Psoas muscle (tissue), 8 donors: ENCODE measurements around the gene GKN2. TPM values are rescaled to one million over a fixed set of nuclear protein-coding genes. Genes with fewer than 3 reads are reported as not detected.

ENCODE experiments used
- ATAC-seq, 4 donors: fragments of 200-7000 bp; cut with Tn5 transposase; one replicate each; pipeline ENCODE4 v1.9.1; 2020; ENCODE audit warnings: moderate library complexity in 3 of 4, mild to moderate bottlenecking in 2 of 4
- DNase-seq, 2 donors: peaks; one replicate each; pipeline ENCODE4 v3.0.0-alpha.2; 2020
- H3K27ac ChIP-seq: fragments of 200-600 bp; one replicate; pipeline ENCODE4 v1.8.0; 2022
- H3K27me3 ChIP-seq, 3 donors: fragments of 200-600 bp in 1 of 3; one replicate each; pipeline versions ENCODE4 v1.6.1 to v1.8.0; 2013 to 2022; ENCODE audit warnings: low read length in 2 of 3, mild to moderate bottlenecking in 2 of 3, moderate library complexity in 1 of 3; ENCODE audit not compliant: insufficient read depth in 3 of 3
- H3K36me3 ChIP-seq, 2 donors: fragments of 200-600 bp in 1 of 2; one replicate each; pipeline versions ENCODE4 v1.6.1 to v1.8.0; 2013 to 2022; ENCODE audit warnings: low read depth in 1 of 2, mild to moderate bottlenecking in 1 of 2, moderate library complexity in 1 of 2; ENCODE audit not compliant: insufficient read depth in 1 of 2
- H3K4me1 ChIP-seq: fragments of 200-600 bp; one replicate; pipeline ENCODE4 v1.8.0; 2022
- H3K4me3 ChIP-seq: fragments of 200-600 bp; one replicate; pipeline ENCODE4 v1.8.0; 2022; ENCODE audit warnings: mild to moderate bottlenecking
- H3K9me3 ChIP-seq: fragments of 200-600 bp; one replicate; pipeline ENCODE4 v1.8.0; 2022
- CTCF ChIP-seq: fragments of 200-600 bp; IDR thresholded peaks from one replicate; pipeline ENCODE4 v1.8.0; 2022; ENCODE audit warnings: antibody characterized with exemption
- WGBS, 3 donors: extraction: QIAGEN DNeasy Blood & Tissue Kit; methylation state at CpG; one replicate each; pipeline versions ENCODE4 v1.1.6 to v1.1.7; 2013; 5-methylcytosine and 5-hydroxymethylcytosine counted together
- intact Hi-C, 2 donors: fragments of 100-400 bp; cut with DNase I; formaldehyde crosslinking; loops; one replicate each; pipeline versions ENCODE4 v1.11.0 to v1.14.2; 2022
- long read RNA-seq, 2 donors: library from polyadenylated mRNA; unstranded; transcript quantifications; one replicate each; pipeline ENCODE4 v2.0.0, GENCODE V29; 2021
- polyA plus RNA-seq, 3 donors: library from polyadenylated mRNA; stranded (reverse); fragments of 200-250 nt; gene quantifications; one replicate each; pipeline ENCODE4 v1.2.3, GENCODE V29; 2013
- total RNA-seq, 4 donors: library from RNA; stranded (reverse); fragmentation: NEBNext Ultra II Directional in 2 of 4; extraction: Animal tissue kit (Norgen Biotek cat#: 25700) in 2 of 4; gene quantifications; one replicate each; pipeline versions ENCODE4 v1.2.1 to v1.2.4, GENCODE V29; 2021 to 2023
- donor health status: healthy with polysubstance abuse.
- donor health status: DM: no; HTN: no; CAD: no; lungs with moderate emphysema.
- donor health status: Bipolar disorder and iron deficiency.
- donor health status: healthy.
- donor health status: DM: yes; HTN: yes; CAD: no.
- donor health status: DM: no; HTN: no; CAD: no.
- donor health status: DM: no; HTN: no; CAD: no.
- donor health status: DM: yes; HTN: yes; CAD: no.

GKN2 gene
- total RNA-seq (not detected), polyA plus RNA-seq (not detected)
- long read RNA-seq, donor 1, result 0 reads
- long read RNA-seq, donor 2, result 0 reads

- Histone ChIP-seq H3K27me3 (no peaks in the 10 kb centered on the region), H3K36me3 (no peaks in the 10 kb centered on the region), H3K27ac (no peak within 1 kb of the TSS), H3K4me3 (no peak within 1 kb of the TSS), H3K9me3 (no peaks in the 10 kb centered on the region), H3K4me1 (no peaks in the 10 kb centered on the region)
- intact Hi-C loops, result no loop called here
- no peak for DNase-seq
- no peak for TF ChIP-seq CTCF
- whole genome bisulfite sequencing, 3 donors, result 79 to 83% (median 81%) methylated on average over 4 of the region's 4 CpGs
- ATAC-seq, result no peak
Measured at GRCh38 chr2:68952887-68953521, at the start of gene GKN2. Gene GKN2, minus strand, starts transcription at chr2:68952893. Its CDS starts 32 bp downstream, at chr2:68952861.

GRCh38 chr2:69001879-69002278 is 49.2 kb upstream of the GKN2 start:
- intact Hi-C loops, result no loop called here
- ATAC-seq (no peak), DNase-seq (no peak)
- H3K4me3 ChIP-seq, result no peak overlapping the region
- H3K4me1 ChIP-seq, result no peaks in the 10 kb centered on the region
- no peak for TF ChIP-seq CTCF
- no peak overlapping the region for H3K27ac ChIP-seq
- H3K9me3 ChIP-seq, result peaks cover 8% of the 10 kb centered on the region
- H3K27me3 ChIP-seq, result no peaks in the 10 kb centered on the region
- H3K36me3 ChIP-seq, result no peaks in the 10 kb centered on the region

GRCh38 chr2:68997401-68997800 is 44.7 kb upstream of the GKN2 start:
- ATAC-seq (no peak), DNase-seq (no peak)
- Histone ChIP-seq H3K27me3 (no peaks in the 10 kb centered on the region), H3K27ac (no peak overlapping the region), H3K9me3 (peaks cover 8% of the 10 kb centered on the region), H3K36me3 (no peaks in the 10 kb centered on the region), H3K4me3 (no peak overlapping the region), H3K4me1 (no peaks in the 10 kb centered on the region)
- TF ChIP-seq CTCF, result no peak
- intact Hi-C loops, result no loop called here

- H3K4me3 ChIP-seq, result no peak overlapping the region
- H3K36me3 ChIP-seq, result no peaks in the 10 kb centered on the region
- 38 to 45% (median 41%) methylated on average over 3 of the region's 3 CpGs for WGBS, 3 donors
- ATAC-seq (no peak), DNase-seq (no peak)
- H3K9me3 ChIP-seq, result no peaks in the 10 kb centered on the region
- H3K27me3 ChIP-seq, result no peaks in the 10 kb centered on the region
- no peaks in the 10 kb centered on the region for H3K4me1 ChIP-seq
- no peak for TF ChIP-seq CTCF
- H3K27ac ChIP-seq, result no peak overlapping the region
- intact Hi-C loops, result no loop called here
Measured at GRCh38 chr2:68995916-68996315, 43.2 kb upstream of the GKN2 start.

GRCh38 chr2:68994864-68995263 is 42.2 kb upstream of the GKN2 start:
- peak in 1 of 4 donors; percentile 65 for ATAC-seq
- Histone ChIP-seq H3K36me3 (no peaks in the 10 kb centered on the region), H3K9me3 (no peaks in the 10 kb centered on the region), H3K4me1 (no peaks in the 10 kb centered on the region), H3K27me3 (no peaks in the 10 kb centered on the region), H3K4me3 (no peak overlapping the region), H3K27ac (no peak overlapping the region)
- TF ChIP-seq CTCF, result no peak
- intact Hi-C loops, result no loop called here
- WGBS, 3 donors, result 16% methylated on average over 4 of the region's 4 CpGs
- peak; percentile 67 to 73 for DNase-seq
